HG02798 (cell line): Measurements from ENCODE around the gene CHD6.

Experiments used
- ATAC-seq: cut with Tn5 transposase; IDR thresholded peaks from one replicate; pipeline ENCODE4 v1.9.1; 2021; ENCODE audit warnings: mild to moderate bottlenecking; ENCODE audit not compliant: unreplicated experiment, poor library complexity

CHD6 gene

DNA sequence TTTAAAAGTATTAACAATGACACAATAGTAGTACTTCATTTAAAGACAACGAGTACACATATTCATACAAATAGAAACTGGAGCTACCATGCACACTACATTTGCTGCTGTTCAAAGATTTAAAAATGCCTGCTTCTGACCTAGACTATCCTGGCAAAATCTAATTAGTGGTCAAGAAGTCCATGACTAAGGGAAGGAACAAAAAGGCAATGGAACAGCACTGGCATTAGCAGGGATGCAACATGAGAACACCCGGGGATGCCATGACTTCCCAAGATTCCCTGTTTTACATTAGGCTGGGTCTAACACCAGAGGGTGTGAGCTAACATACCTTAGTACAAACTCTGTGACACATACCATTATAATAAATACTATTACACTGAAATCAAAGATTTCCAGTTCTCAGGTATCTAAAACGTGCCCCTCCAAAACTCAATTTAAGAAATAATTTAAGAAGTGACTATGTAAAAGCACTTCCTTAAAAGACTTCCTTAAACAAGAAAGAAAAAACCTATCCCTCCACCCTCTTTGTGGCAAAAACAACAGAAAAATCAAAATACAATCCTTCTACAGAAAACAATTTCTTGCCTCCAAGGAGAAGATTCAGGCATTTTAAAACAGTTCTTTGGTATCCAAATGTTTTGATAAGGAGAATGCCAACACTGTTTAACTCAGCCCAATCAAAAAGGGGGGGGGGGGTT lies 25.5 kb downstream of the CHD6 start:
- ATAC-seq = no peak

DNA sequence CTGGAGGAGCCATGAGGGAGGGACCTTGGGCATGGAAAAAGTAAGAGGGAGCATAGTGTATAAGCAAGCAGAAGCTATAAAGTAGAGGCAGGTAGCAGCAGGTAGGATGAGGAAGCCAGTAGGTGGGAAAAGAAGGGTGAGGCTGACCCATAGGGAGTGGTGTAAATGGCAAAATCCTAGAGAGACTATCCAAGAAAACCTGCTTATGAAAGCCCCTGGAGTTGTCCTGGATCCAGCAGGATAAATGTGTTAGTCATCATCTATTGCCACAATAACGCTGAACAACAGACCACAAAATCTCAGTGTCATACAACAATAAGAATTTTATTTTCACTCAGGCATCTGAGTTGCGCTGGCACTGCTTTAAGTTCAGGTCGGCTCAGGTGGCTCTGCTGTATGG lies 30.2 kb downstream of the CHD6 start:
- no peak for ATAC-seq

DNA sequence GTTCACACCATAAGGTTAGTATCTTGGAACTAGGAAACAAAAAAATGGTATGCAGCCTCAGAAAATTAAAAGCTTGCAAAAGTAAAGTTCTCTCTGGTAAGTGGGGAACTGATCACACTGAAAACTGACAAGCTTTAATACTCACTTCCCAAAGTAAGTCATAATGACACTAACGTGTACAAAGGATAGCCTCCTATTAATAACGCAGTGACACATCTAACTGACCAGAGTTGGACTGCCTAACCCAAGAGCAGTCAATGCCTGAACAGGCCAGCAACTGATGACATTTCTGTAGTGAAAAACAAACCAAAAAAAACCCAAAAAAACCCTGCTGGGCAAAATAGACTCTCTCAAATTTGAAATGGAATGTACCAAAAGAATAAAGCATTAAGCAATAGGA lies 30.7 kb downstream of the CHD6 start:
- no peak for ATAC-seq

DNA sequence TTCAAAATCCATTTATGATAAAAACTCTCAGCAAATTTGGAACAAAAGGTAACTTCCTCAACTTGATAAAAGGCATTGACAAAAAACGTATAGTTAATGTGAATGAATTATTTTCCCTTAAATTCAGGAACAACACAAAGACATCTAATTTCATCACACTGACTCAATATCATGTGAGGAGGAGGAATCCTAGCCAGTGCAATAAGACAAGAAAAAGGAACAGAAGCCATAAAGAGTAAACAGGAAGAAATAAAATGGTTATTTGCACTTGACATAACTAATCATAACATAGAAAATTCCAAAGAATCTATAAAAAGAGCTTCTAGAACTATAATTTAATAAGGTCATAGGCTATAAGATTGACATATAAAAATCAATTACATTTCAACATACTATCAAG lies 31.4 kb downstream of the CHD6 start:
- no peak for ATAC-seq

DNA sequence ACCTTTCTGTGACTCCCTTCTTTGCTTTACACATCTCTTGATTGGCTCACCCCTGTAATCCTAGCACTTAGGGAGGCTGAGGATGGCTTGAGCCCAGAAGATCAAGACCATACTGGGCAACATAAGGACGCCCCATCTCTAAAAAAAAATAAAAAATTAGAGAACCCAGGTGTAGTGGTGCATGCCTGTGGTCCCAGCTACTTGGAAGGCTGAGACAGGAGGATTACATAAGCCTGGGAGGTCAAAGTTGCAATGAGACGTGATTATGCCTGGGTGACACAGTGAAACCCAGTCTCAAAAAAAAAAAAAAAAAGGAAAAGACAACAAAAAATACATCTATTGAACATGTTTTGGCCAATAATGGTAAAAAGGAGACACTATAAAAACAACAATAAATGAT lies 37.8 kb downstream of the CHD6 start:
- ATAC-seq = no peak

DNA sequence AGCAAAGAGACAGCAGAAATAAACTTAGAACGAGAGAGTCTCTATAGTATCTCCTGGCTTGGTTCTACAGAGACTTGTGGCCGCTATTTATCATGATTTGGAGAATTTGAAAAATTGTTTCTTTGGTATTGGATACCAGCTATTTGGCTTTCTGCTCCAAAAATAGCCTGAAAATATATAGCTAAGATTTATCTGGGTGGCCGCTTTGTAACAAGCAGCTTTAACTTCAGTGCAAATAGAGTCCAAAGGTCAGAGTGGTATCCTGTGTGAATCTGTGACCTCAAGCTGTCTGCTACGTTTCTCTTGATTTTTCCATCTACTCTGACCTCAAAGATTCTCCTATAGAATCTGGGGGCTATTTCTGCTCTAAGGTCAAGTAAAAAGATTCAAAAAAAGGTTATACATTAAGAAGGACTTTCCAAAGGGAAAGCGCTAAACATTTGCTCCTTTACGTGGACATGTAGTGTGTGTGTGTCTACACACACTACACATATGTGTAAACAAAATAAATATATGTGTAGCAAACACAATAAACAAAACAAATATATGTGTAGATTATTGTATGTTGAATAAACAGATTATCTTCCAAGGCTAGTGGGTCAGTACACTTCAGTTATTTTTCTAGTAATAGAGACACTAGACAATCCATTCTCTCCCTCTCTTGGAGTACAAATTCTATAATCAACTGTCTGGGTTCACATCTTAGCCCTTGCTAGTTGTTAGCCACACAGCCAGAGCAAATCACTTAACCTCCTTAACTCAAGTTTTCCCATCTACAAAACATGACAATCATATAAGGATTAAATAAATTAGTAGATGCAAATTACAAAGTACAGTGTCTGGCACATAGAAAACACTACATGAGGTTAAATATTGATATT lies 40.8 kb downstream of the CHD6 start:
- ATAC-seq = no peak

DNA sequence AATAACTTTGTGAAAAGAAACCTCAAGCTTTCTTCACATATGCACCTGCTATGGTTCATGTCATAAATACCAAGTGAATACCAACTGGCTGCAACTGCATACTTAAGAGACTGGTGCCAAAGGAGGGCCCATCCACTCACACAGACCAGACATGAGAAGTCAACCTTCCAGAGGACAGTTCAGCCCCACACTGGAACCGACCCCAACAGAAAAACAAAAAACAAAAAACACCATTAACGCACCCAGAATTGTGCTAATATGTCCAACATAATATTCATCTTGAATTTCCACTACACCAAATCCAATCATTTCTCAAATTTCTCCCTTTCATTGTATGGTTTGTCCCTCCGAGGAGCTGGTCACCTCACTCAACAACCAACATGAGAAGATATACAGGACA lies 42.8 kb downstream of the CHD6 start:
- no peak for ATAC-seq

DNA sequence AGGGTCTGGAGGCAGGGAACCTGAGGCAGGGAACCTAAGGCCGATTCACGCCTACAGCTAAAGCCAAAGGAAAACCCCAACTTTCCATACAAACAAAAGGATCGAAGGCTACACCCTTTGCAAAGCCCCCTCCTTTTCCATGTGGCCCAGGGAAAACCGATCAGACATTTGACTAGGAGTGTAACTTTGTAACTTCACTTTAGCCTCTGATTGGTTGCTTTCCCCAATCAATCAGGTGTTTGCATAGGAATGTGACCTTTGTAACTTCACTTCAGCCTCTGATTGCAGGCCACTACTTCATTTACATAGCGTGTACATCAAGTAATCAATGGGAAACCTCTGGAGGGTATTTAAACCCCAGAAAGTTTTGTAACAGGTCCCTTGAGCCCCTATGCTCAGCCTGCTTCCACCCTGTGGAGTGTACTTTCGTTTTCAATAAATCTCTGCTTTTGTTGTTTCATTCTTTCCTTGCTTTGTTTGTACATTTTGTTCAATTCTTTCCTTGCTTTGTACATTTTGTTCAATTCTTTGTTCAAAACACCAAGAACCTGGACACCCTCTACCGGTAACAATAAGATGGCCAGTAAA lies 43.3 kb downstream of the CHD6 start:
- no peak for ATAC-seq

DNA sequence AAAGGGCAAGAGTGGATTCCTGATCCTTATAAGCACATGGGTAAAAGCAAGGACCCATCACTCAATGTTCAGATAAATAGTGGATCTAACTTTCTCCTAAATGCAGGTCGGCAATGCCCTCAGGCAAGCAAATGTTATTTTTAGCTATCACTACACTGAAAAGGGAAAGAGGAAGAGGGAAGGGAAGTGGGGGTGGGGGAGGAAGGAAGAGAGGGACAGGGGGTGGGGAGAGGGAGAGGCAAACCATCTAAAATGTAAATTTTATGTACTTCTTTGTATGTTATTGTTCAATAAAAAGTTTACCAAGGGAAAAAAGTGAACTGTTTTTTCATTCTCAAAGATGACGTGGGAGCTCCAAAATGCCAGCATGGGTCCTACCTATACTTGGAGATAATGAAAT lies 44.2 kb downstream of the CHD6 start:
- no peak for ATAC-seq

DNA sequence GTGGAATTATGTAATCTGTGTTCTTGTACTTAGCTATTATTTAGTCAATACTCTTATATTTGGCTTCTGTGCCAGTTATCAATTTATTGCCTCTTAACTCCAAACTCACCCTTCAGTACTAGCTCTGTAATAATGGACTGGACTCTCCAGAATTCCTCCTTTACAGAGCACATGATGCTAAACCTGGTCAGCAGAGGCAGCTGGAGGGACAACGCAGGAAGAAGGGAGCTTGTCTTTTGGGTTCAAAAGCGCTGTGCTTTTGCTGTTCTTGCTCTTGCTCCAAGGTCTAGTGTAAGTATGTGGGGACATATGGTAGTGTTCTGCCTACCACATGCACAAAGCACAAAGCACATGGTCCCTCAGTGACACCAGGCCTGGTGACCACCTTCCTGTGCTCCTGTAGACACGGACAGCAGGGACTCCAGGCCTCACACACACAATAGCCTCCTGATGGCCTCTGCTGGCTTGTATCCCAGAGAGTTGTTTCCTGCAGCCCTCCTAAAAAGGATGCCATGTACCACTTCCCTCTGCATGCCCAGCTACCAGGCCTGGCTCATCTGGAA lies 46.1 kb downstream of the CHD6 start:
- no peak for ATAC-seq

DNA sequence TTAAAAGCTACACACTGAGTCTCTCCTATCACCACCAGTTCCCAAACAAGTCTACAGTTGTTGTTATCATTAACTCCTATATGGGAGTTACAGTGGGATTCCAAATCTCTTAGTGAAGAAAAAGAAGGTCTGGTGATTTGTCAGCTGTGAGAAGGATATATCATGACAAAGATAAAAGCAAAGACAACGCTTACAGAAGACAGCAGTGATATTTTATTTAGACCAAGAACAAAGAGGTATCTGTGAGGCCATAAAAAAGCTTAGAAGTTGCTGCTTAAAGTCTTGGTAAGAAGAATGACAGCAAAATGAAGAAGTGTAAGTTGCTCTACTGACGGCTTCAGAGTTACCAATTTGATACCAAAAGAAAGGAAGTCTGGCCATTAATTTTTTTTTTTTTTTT lies 47.2 kb downstream of the CHD6 start:
- ATAC-seq = no peak

DNA sequence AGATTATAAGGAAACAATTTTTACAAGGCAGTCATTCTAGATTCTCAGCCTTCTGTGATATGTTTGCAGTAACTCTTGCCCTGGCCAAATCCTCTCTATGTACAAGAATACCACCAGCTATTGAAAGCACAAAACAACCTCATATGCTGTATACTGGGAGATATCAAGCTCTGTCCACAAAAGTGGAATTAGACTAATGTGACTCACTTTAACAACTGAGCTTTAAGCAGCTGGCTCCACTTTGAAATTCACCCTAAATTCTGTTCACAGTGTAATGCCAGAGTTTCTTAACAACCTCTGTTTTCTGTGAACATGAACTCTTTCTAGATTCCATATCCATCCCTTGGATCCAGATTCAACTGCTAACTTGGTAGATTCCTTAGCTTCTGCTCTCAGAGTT lies 47.6 kb downstream of the CHD6 start:
- no peak for ATAC-seq

DNA sequence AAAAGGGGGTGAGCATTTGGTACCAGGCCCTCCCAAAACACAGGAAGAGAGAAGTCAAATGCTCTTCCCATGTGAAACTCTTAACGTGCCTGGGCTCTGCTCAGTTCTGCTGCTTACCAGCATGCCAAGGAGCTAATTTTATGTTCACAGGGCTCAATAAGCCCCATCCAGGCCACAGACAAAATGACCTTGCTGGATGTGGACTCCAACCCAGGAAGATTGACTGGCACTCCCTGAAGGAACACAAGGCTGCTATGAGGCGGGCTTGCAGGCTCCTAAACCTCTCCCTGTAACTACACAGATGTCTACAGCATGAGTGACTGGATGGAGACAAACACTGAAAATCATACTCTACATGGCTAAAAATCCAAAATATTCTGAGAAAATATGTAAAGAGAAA lies 50.6 kb downstream of the CHD6 start:
- no peak for ATAC-seq

DNA sequence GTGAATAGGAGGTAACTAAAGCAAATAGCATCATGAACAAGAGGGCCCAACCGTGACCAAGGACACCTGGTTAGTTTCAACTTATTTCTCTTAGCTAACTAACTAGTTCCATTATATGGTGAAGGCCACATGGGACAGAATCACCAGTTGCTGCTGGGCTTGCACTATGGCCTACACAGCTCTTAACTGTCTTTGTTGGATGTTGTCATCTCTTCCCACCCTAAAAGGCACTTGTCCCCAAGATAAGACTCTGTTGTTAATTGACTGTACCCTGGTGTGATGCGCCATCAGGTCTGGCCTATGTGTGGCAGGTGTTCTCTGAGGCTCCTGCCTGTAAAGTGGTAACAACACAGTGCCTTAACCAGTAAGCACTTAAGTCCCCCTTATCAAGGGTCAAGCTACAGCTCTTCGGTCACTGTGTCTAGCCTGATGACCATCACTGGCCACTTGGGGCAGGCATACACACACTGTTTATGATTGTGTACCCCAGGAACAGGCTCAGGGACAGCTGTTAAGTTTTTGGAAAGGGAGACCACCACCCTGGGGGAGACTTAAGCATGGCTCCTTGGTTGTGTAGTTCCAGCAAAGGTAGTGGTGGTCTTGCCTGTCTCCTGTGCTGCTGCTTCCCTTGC lies 51.2 kb downstream of the CHD6 start:
- no peak for ATAC-seq

DNA sequence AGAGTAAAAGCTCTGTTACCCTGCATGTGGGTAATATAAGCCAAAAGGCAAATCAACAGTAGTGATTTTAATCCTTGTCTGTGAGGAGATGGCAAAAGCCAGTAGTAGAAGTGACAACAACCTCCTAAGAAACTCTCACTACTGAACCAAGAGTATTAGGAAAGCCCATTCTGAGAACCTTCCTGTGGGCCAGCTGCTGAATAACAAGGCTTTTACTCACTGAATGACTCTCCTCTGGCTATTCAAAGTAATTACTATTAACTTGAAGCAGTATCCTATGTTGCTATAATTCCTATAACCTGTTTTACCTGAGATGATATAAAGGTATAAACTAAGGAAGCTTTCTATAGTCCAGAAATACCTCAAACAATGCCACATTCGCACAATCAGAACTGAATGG lies 55.1 kb downstream of the CHD6 start:
- no peak for ATAC-seq

DNA sequence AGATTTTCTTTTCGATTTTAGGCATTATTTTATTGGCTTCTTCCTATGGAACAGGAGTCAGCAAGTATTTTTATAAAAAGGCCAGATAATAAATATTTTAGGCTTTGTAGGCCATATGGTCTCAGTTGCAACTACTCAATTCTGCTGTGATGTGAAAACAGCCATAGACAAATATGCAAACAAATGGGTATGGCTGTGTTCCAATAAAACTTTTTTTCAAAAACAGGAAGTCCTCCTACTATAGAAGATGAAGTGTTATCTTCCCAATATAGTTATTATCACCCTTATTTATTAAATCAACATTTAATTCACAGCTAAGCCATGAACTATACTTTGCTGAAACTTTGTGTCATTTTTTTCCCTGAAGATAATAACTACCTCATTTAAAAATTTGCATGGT lies 57.2 kb downstream of the CHD6 start:
- no peak for ATAC-seq

DNA sequence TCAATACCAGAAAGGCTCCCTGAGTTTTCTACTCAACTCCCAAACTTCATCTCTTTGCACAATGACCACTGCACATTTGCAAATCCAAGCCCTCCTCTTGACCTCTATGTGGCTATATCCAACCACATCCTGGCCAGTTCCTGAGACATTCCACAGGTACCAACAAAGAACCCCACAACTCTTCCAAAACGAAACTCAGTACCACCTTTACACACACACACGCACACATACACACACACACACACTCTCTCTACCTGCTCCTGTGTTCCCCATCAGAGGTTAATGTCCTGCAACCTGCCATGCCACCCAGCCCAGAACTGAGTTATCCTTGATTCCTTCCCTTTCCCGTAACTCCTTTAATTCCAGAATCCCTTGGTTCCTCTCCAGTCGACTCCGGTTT lies 58.5 kb downstream of the CHD6 start:
- no peak for ATAC-seq

DNA sequence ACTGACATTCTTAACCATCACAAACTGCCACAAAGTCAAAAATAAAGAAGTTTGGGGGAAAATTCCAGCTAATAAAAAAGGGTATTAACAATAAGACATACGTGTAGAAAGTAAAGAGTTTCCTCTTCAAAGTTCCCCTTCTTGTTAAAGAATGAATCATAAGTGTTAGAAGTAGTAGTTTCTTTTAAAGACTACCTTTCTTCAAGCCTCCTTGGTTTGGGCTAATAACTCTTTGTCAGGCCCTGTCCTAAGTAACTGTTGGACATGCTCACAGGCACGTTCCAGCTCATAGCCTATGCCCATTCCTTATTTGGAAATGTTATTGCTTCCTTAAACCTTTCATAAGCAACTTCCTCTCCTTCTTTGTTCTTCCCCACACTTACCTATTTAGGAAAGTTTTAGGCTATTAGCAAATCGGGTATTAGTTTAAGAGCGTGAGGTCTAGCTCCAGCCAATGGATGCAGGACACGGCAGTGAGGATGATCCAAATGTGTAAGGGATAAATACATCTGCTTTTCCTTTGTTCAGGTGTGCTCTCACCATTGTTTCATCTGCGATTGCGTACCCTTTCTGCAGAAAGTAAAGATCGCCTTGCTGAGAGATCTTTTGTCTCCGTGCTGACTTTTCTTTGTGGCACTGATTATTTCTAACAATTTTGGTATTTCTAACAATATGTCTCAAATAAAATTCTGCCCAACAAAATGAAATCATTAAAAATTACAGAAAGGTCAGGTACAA lies 64.9 kb downstream of the CHD6 start:
- no peak for ATAC-seq

DNA sequence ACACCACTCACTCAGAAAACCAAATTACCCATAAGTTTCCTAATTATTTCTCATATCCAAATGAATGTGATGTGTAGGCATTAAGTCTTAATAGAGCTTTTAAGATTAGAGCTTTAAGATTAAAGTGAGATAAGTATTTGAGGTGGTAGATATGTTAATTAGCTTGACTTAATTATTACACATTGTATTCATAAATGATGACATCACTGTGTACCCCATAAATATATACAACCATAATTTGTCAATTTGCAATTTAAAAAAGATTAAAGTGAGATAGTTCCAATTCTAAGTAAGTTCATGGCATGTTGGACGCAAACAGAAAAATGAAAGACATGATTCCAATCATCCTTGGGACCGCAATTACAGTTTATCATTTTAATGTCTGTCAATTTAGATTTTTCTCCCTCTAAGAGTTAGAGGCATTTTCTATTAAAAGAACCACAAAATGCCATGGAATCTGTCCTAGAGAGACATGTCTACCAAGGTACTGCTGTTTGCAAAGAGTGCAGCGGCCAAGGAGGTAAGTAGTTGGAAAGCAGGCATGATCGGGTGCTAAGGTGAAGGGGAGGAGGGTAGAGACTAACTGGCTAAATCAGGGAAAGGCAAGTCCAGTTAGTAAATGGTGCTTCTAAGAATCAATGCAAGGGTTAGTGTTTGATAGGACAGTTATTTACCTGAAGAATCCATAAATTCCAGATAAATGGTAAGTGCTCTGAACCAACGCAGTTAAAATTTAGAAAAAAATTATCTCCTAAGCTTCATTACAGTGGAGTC lies 65.7 kb downstream of the CHD6 start:
- no peak for ATAC-seq
